Astrocyte (in vitro differentiated cells and primary cell): ENCODE data around the gene TMEM217.
A peak's percentile ranks its signal among the peaks of the same experiment; 100 is the strongest.

ENCODE experiments used
- EZH2 ChIP-seq: IDR thresholded peaks from 2 replicates; pipeline ENCODE4 v1.6.1; 2012; ENCODE audit warnings: mild to moderate bottlenecking, low read length, inconsistent platforms; ENCODE audit not compliant: insufficient read depth
- TF ChIP-seq, protein P1 (sequence below): IDR thresholded peaks from 2 replicates; pipeline ENCODE4 v1.5.1; 2011; ENCODE audit warnings: low read depth, mild to moderate bottlenecking, inconsistent platforms, low read length, moderate library complexity; ENCODE audit not compliant: insufficient read depth

DNA sequence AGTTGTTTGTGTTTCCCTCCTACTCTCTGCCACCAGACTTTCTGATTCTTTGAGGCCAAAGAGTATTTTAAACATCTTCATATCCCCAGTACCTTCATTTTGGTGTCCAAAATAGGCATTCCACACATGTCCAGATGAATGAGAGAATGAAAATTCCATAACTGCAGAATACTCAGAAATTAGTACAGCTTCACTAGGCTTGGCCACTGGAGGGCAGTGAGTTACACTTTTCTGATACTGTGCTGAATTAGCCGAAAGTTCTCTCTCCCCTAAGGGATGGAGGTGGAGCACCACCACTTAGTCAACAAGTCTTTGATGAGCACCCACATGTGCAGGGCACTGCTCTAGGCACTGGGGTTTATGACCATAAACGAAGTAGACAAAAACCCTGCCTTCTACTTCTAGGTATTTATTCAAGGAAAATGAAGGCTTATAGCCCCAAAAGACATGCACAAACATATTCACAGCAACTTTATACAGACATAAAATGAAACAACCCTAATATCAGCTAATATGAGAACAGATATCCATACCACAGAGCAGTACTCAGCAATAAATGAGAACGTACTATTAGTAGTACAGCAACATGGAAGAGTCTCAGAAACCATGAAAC, 46.1 kb upstream of the TMEM217 start:
- TF ChIP-seq, protein P1, sequence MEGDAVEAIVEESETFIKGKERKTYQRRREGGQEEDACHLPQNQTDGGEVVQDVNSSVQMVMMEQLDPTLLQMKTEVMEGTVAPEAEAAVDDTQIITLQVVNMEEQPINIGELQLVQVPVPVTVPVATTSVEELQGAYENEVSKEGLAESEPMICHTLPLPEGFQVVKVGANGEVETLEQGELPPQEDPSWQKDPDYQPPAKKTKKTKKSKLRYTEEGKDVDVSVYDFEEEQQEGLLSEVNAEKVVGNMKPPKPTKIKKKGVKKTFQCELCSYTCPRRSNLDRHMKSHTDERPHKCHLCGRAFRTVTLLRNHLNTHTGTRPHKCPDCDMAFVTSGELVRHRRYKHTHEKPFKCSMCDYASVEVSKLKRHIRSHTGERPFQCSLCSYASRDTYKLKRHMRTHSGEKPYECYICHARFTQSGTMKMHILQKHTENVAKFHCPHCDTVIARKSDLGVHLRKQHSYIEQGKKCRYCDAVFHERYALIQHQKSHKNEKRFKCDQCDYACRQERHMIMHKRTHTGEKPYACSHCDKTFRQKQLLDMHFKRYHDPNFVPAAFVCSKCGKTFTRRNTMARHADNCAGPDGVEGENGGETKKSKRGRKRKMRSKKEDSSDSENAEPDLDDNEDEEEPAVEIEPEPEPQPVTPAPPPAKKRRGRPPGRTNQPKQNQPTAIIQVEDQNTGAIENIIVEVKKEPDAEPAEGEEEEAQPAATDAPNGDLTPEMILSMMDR: peak; percentile 75
- no peak for TF ChIP-seq EZH2
